COLO668 (cell line): ENCODE measurements around the gene SMARCC2.
A peak's percentile ranks its signal among the peaks of the same experiment; 100 is the strongest.
"Not testable (repeated sequence)": the region's sequence is repeated elsewhere in the genome, so short reads cannot be mapped to it uniquely, and the experiment has no call there.

Experiments
- DNase-seq: peaks from one replicate; lab custom pipeline; 2025; ENCODE audit not compliant: unreplicated experiment; lab: John Stamatoyannopoulos, UW

The SMARCC2 gene

GRCh38 chr12:56165369-56165768 is 23.9 kb downstream of the SMARCC2 start:
- DNase-seq = no peak

- no peak for DNase-seq
Observed at GRCh38 chr12:56164345-56164729, 24.9 kb downstream of the SMARCC2 start.

- DNase-seq = no peak
Observed at GRCh38 chr12:56163533-56164344, 25.5 kb downstream of the SMARCC2 start.

- no peak for DNase-seq
Observed at GRCh38 chr12:56162468-56163290, 26.6 kb downstream of the SMARCC2 start.

GRCh38 chr12:56161690-56162351 is 27.5 kb downstream of the SMARCC2 start:
- DNase-seq = no peak

GRCh38 chr12:56160894-56161689 is 28.2 kb downstream of the SMARCC2 start:
- no peak for DNase-seq

- no peak for DNase-seq
Observed at GRCh38 chr12:56160193-56160763, 29.0 kb downstream of the SMARCC2 start.

- no peak for DNase-seq
Observed at GRCh38 chr12:56159482-56160192, 29.6 kb downstream of the SMARCC2 start.

GRCh38 chr12:56158926-56159461 is 30.3 kb downstream of the SMARCC2 start:
- DNase-seq = no peak

- DNase-seq = peak; percentile 89
Observed at GRCh38 chr12:56158029-56158925, 31.0 kb downstream of the SMARCC2 start, which contains the start of gene MYL6. Gene MYL6, plus strand, starts transcription at chr12:56158359. Its CDS starts 43 bp downstream, at chr12:56158402.

- peak; percentile 69 for DNase-seq
Observed at GRCh38 chr12:56157201-56158028, 31.9 kb downstream of the SMARCC2 start.

GRCh38 chr12:56156464-56157200 is 32.7 kb downstream of the SMARCC2 start:
- DNase-seq = not testable (repeated sequence)

GRCh38 chr12:56155256-56155845 is 33.9 kb downstream of the SMARCC2 start:
- DNase-seq = no peak

GRCh38 chr12:56154818-56155217 is 34.5 kb downstream of the SMARCC2 start:
- DNase-seq = no peak

GRCh38 chr12:56154246-56154771 is 35.0 kb downstream of the SMARCC2 start:
- DNase-seq = no peak

- no peak for DNase-seq
Observed at GRCh38 chr12:56153678-56154065, 35.6 kb downstream of the SMARCC2 start.
